HepG2 (cell line): ENCODE measurements around the gene INAFM2. TPM values are rescaled to one million over a fixed set of nuclear protein-coding genes. Genes with fewer than 3 reads are reported as not detected.

Experiments
- ATAC-seq: fragments of 200-7000 bp; cut with Tn5 transposase; 3 replicates; pipeline ENCODE4 v1.9.1; 2020; ENCODE audit warnings: mild to moderate bottlenecking, moderate library complexity
- BruUV-seq: library from RNA; stranded (reverse); fragments of 400-500 nt; replicated peaks from 2 replicates; lab custom pipeline; 2021; lab: Mats Ljungman, UMichigan
- CTCF ChIA-PET: fragments of 300-600 bp; formaldehyde crosslinking; extraction: SDS; loops from one replicate; lab custom pipeline; 2021; ENCODE audit warnings: low total read pairs, inconsistent platforms, low intra/inter-chr PET ratio; lab: Yijun Ruan, JAX
- POLR2A ChIA-PET: fragments of 350-600 bp; sonication (Branson Sonifier 250); formaldehyde crosslinking; loops from one replicate; lab custom pipeline; 2020; ENCODE audit warnings: antibody characterized with exemption, inconsistent platforms; lab: Yijun Ruan, JAX
- DNase-seq: peaks from one replicate; pipeline ENCODE4 v3.0.0-alpha.2; 2015; ENCODE audit warnings: low spot score
- FAIRE-seq: peaks from 3 replicates; lab custom pipeline; 2011; peaks lifted over from hg19 to GRCh38; lab: Jason Lieb, UNC
- H2AFZ ChIP-seq: one replicate; pipeline ENCODE4 v1.6.1; 2011; ENCODE audit warnings: low read length, inconsistent platforms
- H3K27ac ChIP-seq: fragments of 300-600 bp; 3 replicates; pipeline ENCODE4 v1.8.0; 2011; ENCODE audit warnings: mixed run types, mild to moderate bottlenecking, mixed read lengths, low read length, inconsistent platforms; ENCODE audit not compliant: insufficient read depth; ENCODE audit errors: extremely low read length
- H3K27me3 ChIP-seq, 2 experiments: fragments of 200-600 bp in 1 of 2; 2 replicates in 1 of 2; 3 replicates in 1 of 2; pipeline versions ENCODE4 v1.6.0 to v1.8.0; 2011; ENCODE audit warnings: low read length in 2 of 2, mild to moderate bottlenecking in 2 of 2, moderate library complexity in 2 of 2, inconsistent platforms in 1 of 2; ENCODE audit not compliant: insufficient read depth in 2 of 2, control insufficient read depth in 1 of 2
- H3K36me3 ChIP-seq, 2 experiments: fragments of 200-600 bp in 1 of 2; replicated peaks in 1 of 2; 2 replicates in 1 of 2; 3 replicates in 1 of 2; pipeline versions ENCODE4 v1.5.1 to v1.8.0; 2011; ENCODE audit warnings: low read length in 2 of 2, inconsistent platforms in 1 of 2; ENCODE audit not compliant: insufficient read depth in 2 of 2, control insufficient read depth in 1 of 2
- H3K4me1 ChIP-seq: 2 replicates; pipeline ENCODE4 v1.5.1; 2012; ENCODE audit warnings: low read length, inconsistent platforms; ENCODE audit not compliant: insufficient read depth
- H3K4me2 ChIP-seq: 2 replicates; pipeline ENCODE4 v1.6.0; 2011; ENCODE audit warnings: low read depth, low read length, inconsistent platforms
- H3K4me3 ChIP-seq, 3 experiments: fragments of 200-600 bp in 1 of 3; sonication (generic), shearing (Covaris generic) in 1 of 3; replicated peaks in 1 of 3; 2 replicates each; pipeline ENCODE4 v1.5.1; 2011 to 2016; ENCODE audit warnings: low read length in 3 of 3, inconsistent platforms in 2 of 3, low read depth in 2 of 3, mild to moderate bottlenecking in 2 of 3, control low read depth in 1 of 3, mixed read lengths in 1 of 3; ENCODE audit not compliant: insufficient read depth in 1 of 3
- H3K79me2 ChIP-seq: one replicate; pipeline ENCODE4 v1.6.1; 2011; ENCODE audit warnings: low read length, inconsistent platforms; ENCODE audit not compliant: insufficient read depth
- H3K9ac ChIP-seq: 2 replicates; pipeline ENCODE4 v1.6.0; 2011; ENCODE audit warnings: mild to moderate bottlenecking, low read depth, low read length, inconsistent platforms; ENCODE audit not compliant: insufficient read depth
- H3K9me3 ChIP-seq: 2 replicates; pipeline ENCODE4 v1.5.1; 2012; ENCODE audit warnings: mild to moderate bottlenecking, low read length
- H4K20me1 ChIP-seq: 2 replicates; pipeline ENCODE4 v1.6.0; 2011; ENCODE audit warnings: inconsistent platforms, mild to moderate bottlenecking, low read length, moderate library complexity; ENCODE audit not compliant: insufficient read depth
- FLYWCH1 ChIP-seq: sonication (generic); formaldehyde crosslinking; IDR thresholded peaks from 2 replicates; pipeline ENCODE4 v1.8.1; 2023; ENCODE audit warnings: mild to moderate bottlenecking, missing genetic modification reagents
- GABPB1 ChIP-seq: IDR thresholded peaks from 2 replicates; pipeline ENCODE4 v1.6.1; 2016; ENCODE audit warnings: mild to moderate bottlenecking, missing genetic modification reagents, moderate library complexity, missing compliant biosample characterization
- KLF12 ChIP-seq: sonication (generic); formaldehyde crosslinking; IDR thresholded peaks from 2 replicates; pipeline ENCODE4 v1.4.0; 2020; ENCODE audit warnings: missing genetic modification reagents, borderline replicate concordance
- MED13 ChIP-seq: sonication (generic); formaldehyde crosslinking; IDR thresholded peaks from 2 replicates; pipeline ENCODE4 v1.5.0; 2020; ENCODE audit warnings: missing genetic modification reagents
- NR2F1 ChIP-seq, 2 experiments: fragments of 450-650 bp in 1 of 2; formaldehyde crosslinking in 1 of 2; IDR thresholded peaks; 2 replicates each; pipeline versions ENCODE4 v1.5.0 to v1.6.1; 2016 to 2020; ENCODE audit warnings: mild to moderate bottlenecking in 1 of 2, missing compliant biosample characterization in 1 of 2, missing genetic modification reagents in 1 of 2, moderate library complexity in 1 of 2
- RBM22 ChIP-seq: fragments of 200-400 bp; formaldehyde crosslinking; optimal IDR thresholded peaks from 2 replicates; pipeline ENCODE3; 2017; ENCODE audit warnings: mild to moderate bottlenecking, low read length, moderate library complexity
- RERE ChIP-seq: IDR thresholded peaks from 2 replicates; pipeline ENCODE4 v1.6.1; 2016; ENCODE audit warnings: low read depth, missing genetic modification reagents, missing compliant biosample characterization
- SALL2 ChIP-seq: sonication (generic); formaldehyde crosslinking; IDR thresholded peaks from 2 replicates; pipeline ENCODE4 v1.8.1; 2023; ENCODE audit warnings: mild to moderate bottlenecking, missing genetic modification reagents, inconsistent platforms
- SUZ12 ChIP-seq: fragments of 150-350 bp; IDR thresholded peaks from 2 replicates; pipeline ENCODE4 v1.6.1; 2014; ENCODE audit warnings: low read depth, low read length
- TARDBP ChIP-seq: sonication (generic); formaldehyde crosslinking; IDR thresholded peaks from 2 replicates; pipeline ENCODE4 v1.8.0; 2022; ENCODE audit warnings: mild to moderate bottlenecking, missing genetic modification reagents
- ZNF343 ChIP-seq: sonication (generic); formaldehyde crosslinking; IDR thresholded peaks from 2 replicates; pipeline ENCODE4 v1.4.0; 2020; ENCODE audit warnings: mild to moderate bottlenecking, missing genetic modification reagents
- ZNF619 ChIP-seq: sonication (generic); formaldehyde crosslinking; IDR thresholded peaks from 2 replicates; pipeline ENCODE4 v1.4.0; 2020; ENCODE audit warnings: mild to moderate bottlenecking, missing genetic modification reagents
- ZNF747 ChIP-seq: sonication (generic); formaldehyde crosslinking; IDR thresholded peaks from 2 replicates; pipeline ENCODE4 v1.8.1; 2023; ENCODE audit warnings: missing genetic modification reagents, mild to moderate bottlenecking, borderline replicate concordance
- WGBS: methylation state at CpG from one replicate; pipeline ENCODE4 v1.1.6; 2017; ENCODE audit warnings: low lambda C conversion rate; 5-methylcytosine and 5-hydroxymethylcytosine counted together
- in situ Hi-C: cut with HindIII; loops from 2 replicates; pipeline ENCODE4 v1.10.0; 2017; ENCODE audit warnings: low pct_unique_long_range_greater_than_20kb; ENCODE audit not compliant: extremely low pct_ligation_motif_present
- intact Hi-C: fragments of 100-400 bp; cut with micrococcal nuclease; formaldehyde crosslinking; loops from one replicate; pipeline ENCODE4 v1.10.0; 2022; ENCODE audit not compliant: unreplicated experiment
- polyA plus RNA-seq, 8 experiments: library from polyadenylated mRNA; depleted of rRNA in 3 of 8; stranded (reverse) in 7 of 8; unstranded in 1 of 8; fragments of >200 nt; fragmentation: Illumina TruSeq in 4 of 8; extraction: Trizol in 4 of 8; gene quantifications; 2 replicates each; pipeline versions ENCODE4 v1.2.1 to v1.2.3, GENCODE V29; 2011 to 2016; ENCODE audit warnings: low read depth in 4 of 8, missing spikeins in 1 of 8, mixed read lengths in 1 of 8; ENCODE audit not compliant: insufficient read depth in 1 of 8
- total RNA-seq, 5 experiments: library from RNA; depleted of rRNA; stranded (reverse); fragments of >200 nt; fragmentation: Illumina TruSeq; extraction: Trizol; gene quantifications; 2 replicates each; pipeline ENCODE4 v1.2.3, GENCODE V29; 2016; ENCODE audit warnings: low read depth in 1 of 5

The INAFM2 gene
- total and polyA plus RNA-seq, 2 of the 13 experiments (the other 11 are each of a cell fraction or from before 2014, with no cell fraction given) = 5.5 to 6.5 TPM

- TF ChIP-seq RERE (CRISPR knock-in tag) (no peak), TARDBP (CRISPR knock-in tag) (no peak)
Observed at GRCh38 chr15:40310993-40311392, 12.5 kb upstream of the INAFM2 start (continued).

GRCh38 chr15:40312370-40313158, 10.9 kb upstream of the INAFM2 start:
- POLR2A ChIA-PET = no interaction called here

More at GRCh38 chr15:40312370-40313158, 10.9 kb upstream of the INAFM2 start:
- Histone ChIP-seq H4K20me1 (no peaks in the 10 kb centered on the region), H3K27ac (no peak overlapping the region), H3K4me3 (no peak overlapping the region), H3K4me1 (no peaks in the 10 kb centered on the region)
- 38% methylated on average over 7 of the region's 10 CpGs for WGBS
- no peak for DNase-seq
- TF ChIP-seq GABPB1 = no peak
- no peak for TF ChIP-seq SALL2 (CRISPR knock-in tag)
- TF ChIP-seq ZNF343 (CRISPR knock-in tag) = no peak
- no peak for TF ChIP-seq MED13 (CRISPR knock-in tag)
- no peak for TF ChIP-seq SUZ12
- no peak for TF ChIP-seq RBM22
- no peak for TF ChIP-seq FLYWCH1 (CRISPR knock-in tag)
- no peak for TF ChIP-seq KLF12
- no peak for TF ChIP-seq NR2F1 (CRISPR knock-in tag; IDR thresholded peaks at IDR 0.05)
- TF ChIP-seq ZNF747 = no peak
- no peak for TF ChIP-seq ZNF619
- TF ChIP-seq, all 625 proteins: peak for 0
- intact Hi-C loops = no loop called here
- no peak overlapping the region for H3K4me2 ChIP-seq
- CTCF ChIA-PET = interaction anchor here (1.3 kb wide), 1 partner anchor 38 kb away, joined by 3 read pairs; no protein-coding TSS in a partner anchor
- ATAC-seq (no peak), FAIRE-seq (no peak)
- H3K9me3 ChIP-seq = no peaks in the 10 kb centered on the region
- in situ Hi-C loops = loop anchor here (5.0 kb wide), 1 partner anchor 35 kb away; no protein-coding TSS in a partner anchor
- no peaks in the 10 kb centered on the region for H3K36me3 ChIP-seq
- no peak overlapping the region for H3K9ac ChIP-seq
- H3K27me3 ChIP-seq = peaks cover 1 to 52% of the 10 kb centered on the region in 2 experiments; a peak in 2 of 5 replicates
- BruUV-seq = no TSS peak
- H3K79me2 ChIP-seq = no peaks in the 10 kb centered on the region
- H2AFZ ChIP-seq = no peak overlapping the region
